Prostate gland (tissue), 2 donors: ENCODE results near the gene CEP20. TPM values are rescaled to one million over a fixed set of nuclear protein-coding genes. Genes with fewer than 3 reads are reported as not detected.
"Not testable (repeated sequence)": the region's sequence is repeated elsewhere in the genome, so short reads cannot be mapped to it uniquely, and the experiment has no call there.

Experiments used
- DNase-seq: peaks from one replicate; pipeline ENCODE4 v3.0.0-alpha.2; 2019; ENCODE audit warnings: low spot score
- H3K27ac ChIP-seq, 2 donors: fragments of 200-600 bp; sonication (generic); 2 replicates each; pipeline ENCODE4 v1.5.1; 2017 to 2019
- H3K27me3 ChIP-seq: fragments of 200-600 bp; sonication (generic); replicated peaks from 2 replicates; pipeline ENCODE4 v1.5.1; 2019; ENCODE audit not compliant: insufficient read depth
- H3K36me3 ChIP-seq, 2 donors: fragments of 200-600 bp; sonication (generic); 1 replicate in 1 of 2; 2 replicates in 1 of 2; pipeline versions ENCODE4 v1.5.1 to v1.8.1; 2017 to 2019
- H3K4me1 ChIP-seq: fragments of 200-600 bp; sonication (generic); replicated peaks from 2 replicates; pipeline ENCODE4 v1.5.1; 2019
- H3K4me3 ChIP-seq, 2 donors: fragments of 200-600 bp; sonication (generic); 2 replicates each; pipeline ENCODE4 v1.5.1; 2017 to 2019
- H3K9me3 ChIP-seq: fragments of 200-600 bp; sonication (generic); 2 replicates; pipeline ENCODE4 v1.5.1; 2017
- CTCF ChIP-seq, 4 experiments: fragments of 200-600 bp in 2 of 4; fragments of 450-650 bp in 2 of 4; sonication (generic) in 2 of 4; IDR thresholded peaks; 1 replicate in 3 of 4; 2 replicates in 1 of 4; pipeline ENCODE4 v1.5.1; 2016 to 2019; ENCODE audit warnings: antibody characterized with exemption in 4 of 4, mild to moderate bottlenecking in 2 of 4, moderate library complexity in 2 of 4
- POLR2A ChIP-seq: fragments of 450-650 bp; IDR thresholded peaks from one replicate; pipeline ENCODE4 v1.6.1; 2016; ENCODE audit warnings: antibody characterized with exemption, mild to moderate bottlenecking
- POLR2AphosphoS5 ChIP-seq: sonication (generic); formaldehyde crosslinking; IDR thresholded peaks from one replicate; pipeline ENCODE4 v1.6.1; 2017; ENCODE audit warnings: antibody characterized with exemption
- WGBS: methylation state at CpG from one replicate; pipeline ENCODE4 v1.1.5; 2018; 5-methylcytosine and 5-hydroxymethylcytosine counted together
- intact Hi-C: fragments of 100-400 bp; cut with DNase I; formaldehyde crosslinking; loops from one replicate; pipeline ENCODE4 v1.14.2; 2022
- total RNA-seq, 2 donors: library from RNA; depleted of rRNA; stranded (reverse); fragments of >200 nt; gene quantifications; one replicate each; pipeline ENCODE4 v1.1.0, GENCODE V29; 2016

CEP20 gene
- total RNA-seq, 2 donors from 2014 or later: 30.7 to 33.4 TPM

DNA sequence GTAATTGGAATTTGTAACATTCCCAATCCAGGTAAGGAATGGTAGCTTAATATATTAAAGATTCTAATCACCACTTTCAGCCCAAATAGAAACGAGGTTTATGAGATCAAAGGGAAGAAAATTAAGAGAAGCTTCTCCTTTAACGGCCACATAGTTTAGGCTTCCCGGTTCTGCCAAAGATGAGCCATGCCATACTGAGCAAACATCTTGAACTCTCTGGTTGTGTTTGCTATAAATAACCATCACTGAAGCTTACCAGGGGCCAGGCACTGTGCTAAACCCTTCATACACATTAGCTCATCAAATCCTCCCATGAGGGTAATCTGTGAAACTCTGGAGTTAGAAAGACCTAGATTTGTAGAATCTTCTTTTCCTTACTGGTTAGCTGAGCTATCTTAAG is 34.3 kb downstream of the CEP20 start:
- Histone ChIP-seq H3K9me3 (no peaks in the 10 kb centered on the region), H3K27ac (peak overlapping the region; percentile 56 to 58), H3K36me3 (no peaks in the 10 kb centered on the region), H3K4me1 (no peaks in the 10 kb centered on the region), H3K4me3 (peak overlapping the region; percentile 22 to 35), H3K27me3 (peaks cover 4% of the 10 kb centered on the region)
- 19% methylated on average over 3 of the region's 3 CpGs for WGBS
- TF ChIP-seq POLR2AphosphoS5: no peak
- TF ChIP-seq POLR2A: no peak
- TF ChIP-seq CTCF (IDR thresholded peaks at IDR 0.05): no peak
- no peak for DNase-seq
- intact Hi-C loops: no loop called here

GRCh38 chr16:15853021-15853420 is 35.4 kb downstream of the CEP20 start:
- Histone ChIP-seq H3K9me3 (no peaks in the 10 kb centered on the region), H3K4me3 (peak overlapping the region; percentile 22 to 35), H3K27ac (peak overlapping the region; percentile 56 to 58), H3K27me3 (peaks cover 4% of the 10 kb centered on the region), H3K4me1 (no peaks in the 10 kb centered on the region), H3K36me3 (no peaks in the 10 kb centered on the region)
- 80% methylated on average over 4 of the region's 4 CpGs for WGBS
- DNase-seq: no peak
- no peak for TF ChIP-seq CTCF (IDR thresholded peaks at IDR 0.05)
- no peak for TF ChIP-seq POLR2AphosphoS5
- intact Hi-C loops: no loop called here

DNA sequence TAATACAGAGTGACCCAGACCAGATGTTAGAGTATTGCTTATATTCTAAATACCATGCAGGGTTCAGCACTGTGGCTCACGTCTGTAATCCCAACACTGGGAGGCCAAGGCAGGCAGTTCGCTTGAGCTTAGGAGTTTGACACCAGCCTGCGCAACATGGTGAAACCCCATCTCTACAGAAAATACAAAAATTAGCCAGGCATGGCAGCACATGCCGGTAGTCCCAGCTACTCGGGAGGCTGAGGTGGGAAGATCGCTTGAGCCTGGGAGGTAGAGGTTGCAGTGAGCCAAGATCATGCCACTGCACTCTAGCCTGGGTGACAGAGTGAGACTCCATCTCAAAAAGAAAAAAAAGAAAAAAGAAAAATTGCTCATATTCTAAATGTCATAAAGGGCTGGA is 37.8 kb downstream of the CEP20 start:
- H3K36me3 ChIP-seq, H3K4me3 ChIP-seq, H3K27me3 ChIP-seq, intact Hi-C loops, H3K27ac ChIP-seq, DNase-seq, H3K9me3 ChIP-seq, H3K4me1 ChIP-seq: not testable (repeated sequence)
- WGBS: 67% methylated on average over 6 of the region's 6 CpGs

- Histone ChIP-seq H3K9me3 (no peaks in the 10 kb centered on the region), H3K27ac (peak overlapping the region in 1 of 2 donors; percentile 22), H3K4me1 (no peaks in the 10 kb centered on the region), H3K36me3 (no peaks in the 10 kb centered on the region), H3K27me3 (no peaks in the 10 kb centered on the region), H3K4me3 (peak overlapping the region in 1 of 2 donors; percentile 1)
- no peak for TF ChIP-seq CTCF (IDR thresholded peaks at IDR 0.05)
- intact Hi-C loops: no loop called here
- 73% methylated on average over 12 of the region's 12 CpGs for WGBS
- no peak for DNase-seq
Observed at GRCh38 chr16:15849209-15849981, 39.0 kb downstream of the CEP20 start.

DNA sequence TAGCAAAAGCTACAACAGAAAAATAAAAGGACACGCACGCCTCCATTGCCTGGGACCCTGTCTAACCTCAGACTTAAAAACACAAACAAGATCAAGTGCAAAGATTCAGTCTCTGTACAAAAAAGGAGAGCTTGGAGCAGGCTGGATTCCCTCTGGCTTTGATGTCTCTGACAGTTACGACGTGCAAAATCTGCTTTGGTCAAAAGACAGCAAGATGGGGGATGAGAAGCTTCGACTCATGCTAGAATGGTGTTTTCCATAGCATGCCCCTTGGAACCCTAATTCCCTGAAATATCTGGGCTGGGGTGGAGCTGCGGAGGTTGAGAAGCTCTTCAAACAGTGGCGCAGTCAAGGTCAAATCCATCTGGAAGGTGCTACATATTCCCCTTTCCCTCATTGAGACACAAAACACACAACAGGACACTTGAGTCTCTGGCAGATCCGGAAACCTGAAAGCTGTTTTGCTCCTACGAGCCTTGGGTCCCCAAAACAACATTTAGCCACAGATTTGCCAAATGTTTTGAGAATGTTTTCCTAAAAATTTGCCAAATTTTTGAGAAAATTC is 40.7 kb downstream of the CEP20 start:
- peak overlapping the region in 1 of 2 donors; percentile 12 for H3K27ac ChIP-seq
- DNase-seq: no peak
- no peaks in the 10 kb centered on the region for H3K36me3 ChIP-seq

More for the DNA sequence above, 40.7 kb downstream of the CEP20 start:
- intact Hi-C loops: no loop called here
- no peaks in the 10 kb centered on the region for H3K27me3 ChIP-seq
- H3K4me1 ChIP-seq: no peaks in the 10 kb centered on the region
- no peak for TF ChIP-seq POLR2AphosphoS5
- TF ChIP-seq CTCF (IDR thresholded peaks at IDR 0.05): no peak
- no peak for TF ChIP-seq POLR2A
- no peak overlapping the region for H3K4me3 ChIP-seq
- no peaks in the 10 kb centered on the region for H3K9me3 ChIP-seq
- WGBS: 48% methylated on average over 9 of the region's 9 CpGs
